Chondrocyte (in vitro differentiated cells): ENCODE data around the gene FAM161A. TPM values are rescaled to one million over a fixed set of nuclear protein-coding genes. Genes with fewer than 3 reads are reported as not detected.
"Not testable (repeated sequence)": the region's sequence is repeated elsewhere in the genome, so short reads cannot be mapped to it uniquely, and the experiment has no call there.

Experiments used
- DNase-seq: peaks from one replicate; pipeline ENCODE4 v3.0.0; 2021; ENCODE audit warnings: mixed read lengths, low spot score
- H3K27ac Mint-ChIP-seq: one replicate; pipeline ENCODE4 v1.8.0; 2021; ENCODE audit warnings: mild to moderate bottlenecking, moderate library complexity, mixed read lengths; ENCODE audit not compliant: unreplicated experiment
- H3K27me3 Mint-ChIP-seq: 2 replicates; pipeline ENCODE4 v1.8.0; 2021; ENCODE audit warnings: low read depth, mixed read lengths
- H3K36me3 Mint-ChIP-seq: 2 replicates; pipeline ENCODE4 v1.8.0; 2021; ENCODE audit warnings: low read depth, mixed read lengths
- H3K4me1 Mint-ChIP-seq: 2 replicates; pipeline ENCODE4 v1.8.0; 2021; ENCODE audit warnings: low read depth, mild to moderate bottlenecking, mixed read lengths
- H3K4me3 Mint-ChIP-seq: one replicate; pipeline ENCODE4 v1.8.0; 2021; ENCODE audit warnings: mild to moderate bottlenecking, moderate library complexity, mixed read lengths; ENCODE audit not compliant: unreplicated experiment
- H3K9me3 Mint-ChIP-seq: 2 replicates; pipeline ENCODE4 v1.8.0; 2021; ENCODE audit warnings: low read depth, mixed read lengths
- total RNA-seq: library from RNA; stranded (reverse); gene quantifications from 3 replicates; pipeline ENCODE4 v1.2.1, GENCODE V29; 2021
- TF ChIP-seq, protein P1 (sequence below): fragments of 200-600 bp; sonication (generic); IDR thresholded peaks from 2 replicates; pipeline ENCODE4 v1.5.0; 2021; ENCODE audit warnings: antibody characterized with exemption, mild to moderate bottlenecking, moderate library complexity

Gene FAM161A
- total RNA-seq, 1 donor from 2014 or later, result 2.9 TPM

DNA sequence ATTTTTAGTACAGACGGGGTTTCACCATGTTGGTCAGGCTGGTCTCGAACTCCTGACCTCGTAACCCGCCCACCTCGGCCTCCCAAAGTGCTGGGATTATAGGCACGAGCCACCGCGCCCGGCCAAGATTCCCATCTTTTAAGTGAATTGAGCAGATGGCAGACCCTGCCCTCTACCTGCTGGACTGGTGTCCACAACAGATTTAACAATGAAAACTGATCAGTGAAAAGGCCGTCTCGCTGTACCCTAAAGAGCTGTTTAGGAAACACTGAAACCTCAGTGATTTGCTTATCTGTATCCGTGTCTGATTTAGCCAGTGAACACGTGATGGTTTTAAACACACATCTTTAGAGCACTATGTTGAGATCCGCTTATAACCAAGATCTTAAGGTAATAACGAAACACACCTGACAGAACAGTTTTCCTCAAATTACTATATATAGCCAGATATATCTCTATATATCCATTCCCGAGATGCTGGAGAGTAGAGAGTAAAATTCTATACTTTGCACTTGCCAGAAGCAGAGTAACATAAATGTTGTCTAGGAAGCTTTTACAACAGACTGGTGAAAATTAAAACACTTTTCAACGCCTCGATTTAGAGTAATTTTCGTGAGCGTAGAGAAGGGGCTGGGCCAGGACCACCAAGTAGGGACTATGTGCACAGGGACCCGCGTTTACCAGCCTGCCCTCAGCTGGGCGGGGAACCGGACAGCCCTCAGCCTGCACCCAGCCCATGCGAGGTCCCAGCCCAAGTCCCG, 594 bp downstream of the FAM161A start:
- Mint-ChIP-seq H3K36me3 (no peaks in the 10 kb centered on the region), H3K4me1 (peaks cover 18% of the 10 kb centered on the region), H3K4me3 (peak overlapping the region; percentile 86), H3K27ac (peak overlapping the region; percentile 98), H3K9me3 (no peaks in the 10 kb centered on the region), H3K27me3 (no peaks in the 10 kb centered on the region)
- TF ChIP-seq, protein P1, sequence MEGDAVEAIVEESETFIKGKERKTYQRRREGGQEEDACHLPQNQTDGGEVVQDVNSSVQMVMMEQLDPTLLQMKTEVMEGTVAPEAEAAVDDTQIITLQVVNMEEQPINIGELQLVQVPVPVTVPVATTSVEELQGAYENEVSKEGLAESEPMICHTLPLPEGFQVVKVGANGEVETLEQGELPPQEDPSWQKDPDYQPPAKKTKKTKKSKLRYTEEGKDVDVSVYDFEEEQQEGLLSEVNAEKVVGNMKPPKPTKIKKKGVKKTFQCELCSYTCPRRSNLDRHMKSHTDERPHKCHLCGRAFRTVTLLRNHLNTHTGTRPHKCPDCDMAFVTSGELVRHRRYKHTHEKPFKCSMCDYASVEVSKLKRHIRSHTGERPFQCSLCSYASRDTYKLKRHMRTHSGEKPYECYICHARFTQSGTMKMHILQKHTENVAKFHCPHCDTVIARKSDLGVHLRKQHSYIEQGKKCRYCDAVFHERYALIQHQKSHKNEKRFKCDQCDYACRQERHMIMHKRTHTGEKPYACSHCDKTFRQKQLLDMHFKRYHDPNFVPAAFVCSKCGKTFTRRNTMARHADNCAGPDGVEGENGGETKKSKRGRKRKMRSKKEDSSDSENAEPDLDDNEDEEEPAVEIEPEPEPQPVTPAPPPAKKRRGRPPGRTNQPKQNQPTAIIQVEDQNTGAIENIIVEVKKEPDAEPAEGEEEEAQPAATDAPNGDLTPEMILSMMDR, result peak; percentile 31
- no peak for DNase-seq

DNA sequence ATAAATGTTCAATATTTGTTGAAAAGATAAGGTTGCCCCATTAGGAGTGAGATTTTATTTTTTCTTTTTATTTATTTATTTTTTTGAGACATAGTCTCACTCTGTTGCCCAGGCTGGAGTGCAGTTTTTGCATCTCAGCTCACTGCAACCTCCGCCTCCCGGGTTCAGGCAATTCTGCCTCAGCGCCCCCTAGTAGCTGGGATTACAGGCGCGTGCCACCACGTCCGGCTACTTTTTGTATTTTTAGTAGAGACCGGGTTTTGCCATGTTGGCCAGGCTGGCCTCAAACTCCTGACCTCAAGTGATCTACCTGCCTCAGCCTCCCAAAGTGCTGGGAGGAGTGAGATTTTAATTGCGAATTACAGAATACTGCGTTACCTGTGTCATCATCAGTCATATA, 2.6 kb downstream of the FAM161A start:
- not testable (repeated sequence) for H3K9me3 Mint-ChIP-seq, DNase-seq, H3K27ac Mint-ChIP-seq, H3K27me3 Mint-ChIP-seq, H3K36me3 Mint-ChIP-seq, H3K4me3 Mint-ChIP-seq
- H3K4me1 Mint-ChIP-seq, result peaks cover 18% of the 10 kb centered on the region

GRCh38 chr2:61845320-61845719, 8.5 kb downstream of the FAM161A start:
- H3K4me3 Mint-ChIP-seq, result no peak overlapping the region
- H3K9me3 Mint-ChIP-seq, result no peaks in the 10 kb centered on the region
- no peaks in the 10 kb centered on the region for H3K27me3 Mint-ChIP-seq
- TF ChIP-seq, protein P1, result no peak
- no peak overlapping the region for H3K27ac Mint-ChIP-seq
- H3K36me3 Mint-ChIP-seq, result peaks cover 4% of the 10 kb centered on the region
- no peak for DNase-seq
- H3K4me1 Mint-ChIP-seq, result no peaks in the 10 kb centered on the region

DNA sequence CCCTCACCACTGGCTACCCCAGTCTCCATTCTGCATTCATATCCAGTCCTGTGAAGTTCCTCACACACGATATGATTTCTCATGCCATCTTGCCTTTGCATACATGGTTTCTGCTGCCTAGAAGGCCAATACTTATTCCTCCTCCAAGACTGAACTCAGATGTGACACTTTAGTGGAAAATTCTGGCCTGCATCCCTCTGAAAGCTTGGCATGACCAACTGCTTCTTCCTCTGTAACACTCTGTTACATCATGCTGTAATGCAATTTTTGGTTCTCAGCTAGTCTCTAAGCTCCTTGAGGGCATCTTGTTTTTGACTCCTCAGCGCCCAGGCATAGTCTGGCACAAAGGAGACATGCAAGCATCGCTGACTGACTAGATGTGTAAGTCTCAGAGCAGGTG, 12.6 kb downstream of the FAM161A start:
- H3K4me3 Mint-ChIP-seq, result no peak overlapping the region
- DNase-seq, result no peak
- TF ChIP-seq, protein P1, result no peak
- peaks cover 4% of the 10 kb centered on the region for H3K36me3 Mint-ChIP-seq
- H3K4me1 Mint-ChIP-seq, result peaks cover 5% of the 10 kb centered on the region
- no peak overlapping the region for H3K27ac Mint-ChIP-seq
- no peaks in the 10 kb centered on the region for H3K27me3 Mint-ChIP-seq
- no peaks in the 10 kb centered on the region for H3K9me3 Mint-ChIP-seq

DNA sequence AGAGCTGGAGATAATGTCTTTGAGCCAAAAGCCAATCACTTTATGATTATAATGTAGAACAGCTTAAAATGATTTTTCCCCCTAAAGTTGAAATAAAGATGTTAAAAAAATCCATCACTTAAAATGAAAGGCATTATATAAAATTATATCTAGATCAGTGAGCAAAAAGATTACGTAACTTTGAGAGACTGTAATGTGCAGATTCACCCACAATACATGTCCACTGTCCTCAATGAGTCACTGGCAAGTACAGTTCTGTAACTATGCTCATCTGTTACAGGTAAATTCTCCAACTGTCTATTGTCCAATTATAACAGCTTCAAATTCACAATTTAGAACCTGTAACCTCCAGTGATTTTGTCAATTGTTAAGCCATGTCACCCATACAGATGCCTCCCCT, 19.0 kb downstream of the FAM161A start:
- no peaks in the 10 kb centered on the region for H3K27me3 Mint-ChIP-seq
- H3K27ac Mint-ChIP-seq, result no peak overlapping the region
- H3K36me3 Mint-ChIP-seq, result peaks cover 1% of the 10 kb centered on the region
- H3K9me3 Mint-ChIP-seq, result no peaks in the 10 kb centered on the region
- no peak overlapping the region for H3K4me3 Mint-ChIP-seq
- TF ChIP-seq, protein P1, result no peak
- no peak for DNase-seq
- H3K4me1 Mint-ChIP-seq, result peaks cover 10% of the 10 kb centered on the region

- H3K27me3 Mint-ChIP-seq, result no peaks in the 10 kb centered on the region
- TF ChIP-seq, protein P1, result no peak
Observed at GRCh38 chr2:61833971-61834370, 19.9 kb downstream of the FAM161A start.

More at GRCh38 chr2:61833971-61834370, 19.9 kb downstream of the FAM161A start:
- H3K36me3 Mint-ChIP-seq, result peaks cover 1% of the 10 kb centered on the region
- H3K4me3 Mint-ChIP-seq, result no peak overlapping the region
- H3K4me1 Mint-ChIP-seq, result peaks cover 10% of the 10 kb centered on the region
- H3K9me3 Mint-ChIP-seq, result no peaks in the 10 kb centered on the region
- no peak for DNase-seq
- H3K27ac Mint-ChIP-seq, result no peak overlapping the region
